HG03520 (cell line): Measurements from ENCODE around the gene SYCP3.

Source experiments
- ATAC-seq: cut with Tn5 transposase; IDR thresholded peaks from one replicate; pipeline ENCODE4 v1.9.1; 2021; ENCODE audit warnings: mild to moderate bottlenecking, moderate library complexity; ENCODE audit not compliant: unreplicated experiment

SYCP3 gene

GRCh38 chr12:101714877-101715444 is 24.3 kb downstream of the SYCP3 start:
- ATAC-seq: no peak

- ATAC-seq: no peak
These were observed 25.3 kb downstream of the SYCP3 start for GRCh38 chr12:101713930-101714329.

- ATAC-seq: no peak
These were observed 26.1 kb downstream of the SYCP3 start for GRCh38 chr12:101713059-101713682.

GRCh38 chr12:101710288-101710687 is 29.0 kb downstream of the SYCP3 start:
- ATAC-seq: no peak

- ATAC-seq: no peak
These were observed 32.0 kb downstream of the SYCP3 start for GRCh38 chr12:101707131-101707782.

GRCh38 chr12:101706403-101706802 is 32.9 kb downstream of the SYCP3 start:
- ATAC-seq: no peak

- no peak for ATAC-seq
These were observed 35.8 kb downstream of the SYCP3 start for GRCh38 chr12:101703487-101703886.

- no peak for ATAC-seq
These were observed 38.9 kb downstream of the SYCP3 start for GRCh38 chr12:101700299-101700820.

GRCh38 chr12:101698800-101699347 is 40.4 kb downstream of the SYCP3 start:
- no peak for ATAC-seq

- peak; percentile 34 for ATAC-seq
These were observed 41.1 kb downstream of the SYCP3 start for GRCh38 chr12:101697930-101698799.

- ATAC-seq: peak; percentile 58
These were observed 41.9 kb downstream of the SYCP3 start, which contains the start of gene CHPT1 for GRCh38 chr12:101697197-101697929. Gene CHPT1 (plus strand): TSS chr12:101697640. CDS start chr12:101697862, 222 bp downstream.

- no peak for ATAC-seq
These were observed 42.7 kb downstream of the SYCP3 start for GRCh38 chr12:101696251-101697196.

- ATAC-seq: no peak
These were observed 43.6 kb downstream of the SYCP3 start for GRCh38 chr12:101695706-101696105.

- no peak for ATAC-seq
These were observed 44.3 kb downstream of the SYCP3 start for GRCh38 chr12:101694986-101695385.

GRCh38 chr12:101694297-101694848 is 44.9 kb downstream of the SYCP3 start:
- no peak for ATAC-seq

GRCh38 chr12:101691503-101692096 is 47.7 kb downstream of the SYCP3 start:
- no peak for ATAC-seq

- no peak for ATAC-seq
These were observed 48.6 kb downstream of the SYCP3 start for GRCh38 chr12:101690544-101691098.

GRCh38 chr12:101686176-101686575 is 53.1 kb downstream of the SYCP3 start:
- ATAC-seq: no peak
